ENCODE data around the gene BANF2. TPM values are rescaled to one million over a fixed set of nuclear protein-coding genes. Genes with fewer than 3 reads are reported as not detected.

The BANF2 gene
- total RNA-seq, 1 experiment from 2014 or later: not detected

GRCh38 chr20:17732907-17733521 lies 33.2 kb downstream of the BANF2 start:
- CTCF ChIA-PET: interaction anchor here (1.0 kb wide), 1 partner anchor 51 kb away, joined by 3 read pairs; the partner anchor contains the start of gene RRBP1

More at GRCh38 chr20:17732907-17733521, 33.2 kb downstream of the BANF2 start:
- no peak for TF ChIP-seq YY1 (IDR thresholded peaks at IDR 0.05; ENCODE audit: extremely low read depth, insufficient replicate concordance, low read depth, low read length)
- no peak for TF ChIP-seq POLR2AphosphoS5 (IDR thresholded peaks at IDR 0.05; ENCODE audit: low read depth, low read length)
- no peak for TF ChIP-seq EZH2phosphoT487 (IDR thresholded peaks at IDR 0.05; ENCODE audit: borderline replicate concordance)
- no peak for TF ChIP-seq ZNF274 (IDR thresholded peaks at IDR 0.05; ENCODE audit: low read depth, low read length)
- TF ChIP-seq RAD21 (IDR thresholded peaks at IDR 0.05; ENCODE audit: low read depth): no peak
- TF ChIP-seq FOSL1 (IDR thresholded peaks at IDR 0.05; ENCODE audit: low read depth): no peak
- no peak for TF ChIP-seq ZBTB33 (IDR thresholded peaks at IDR 0.05; ENCODE audit: extremely low read depth, insufficient replicate concordance, low read length)
- TF ChIP-seq CEBPB (IDR thresholded peaks at IDR 0.05; ENCODE audit: low read depth): no peak
- TF ChIP-seq ZFX (IDR thresholded peaks at IDR 0.05): no peak
- TF ChIP-seq CTCF (IDR thresholded peaks at IDR 0.05 in 2 of 3, conservative IDR thresholded peaks at IDR 0.05 in 1 of 3; ENCODE audit: borderline replicate concordance in 1 of 3, insufficient read depth in 1 of 3, low read depth in 2 of 3, low read length in 2 of 3): no peak
- no peak for TF ChIP-seq SIN3A (IDR thresholded peaks at IDR 0.05; ENCODE audit: low read depth)
- TF ChIP-seq SRF (IDR thresholded peaks at IDR 0.05; ENCODE audit: low read depth): no peak
- TF ChIP-seq ATF3 (IDR thresholded peaks at IDR 0.05): no peak
- intact Hi-C loops (cut with micrococcal nuclease): no loop called here
- Histone ChIP-seq H3K4me3 (replicated peaks in 1 of 2; ENCODE audit: low read depth in 1 of 2, low read length in 2 of 2) (no peak overlapping the region), H3K4me1 (ENCODE audit: control insufficient read depth in 1 of 2, insufficient read depth in 2 of 2, low read length in 2 of 2) (no peaks in the 10 kb centered on the region), H3K79me2 (ENCODE audit: insufficient read depth, low read length) (no peaks in the 10 kb centered on the region), H4K20me1 (ENCODE audit: insufficient read depth) (no peaks in the 10 kb centered on the region), H3K4me2 (ENCODE audit: low read length) (no peak overlapping the region), H3K9me3 (ENCODE audit: control insufficient read depth in 1 of 2, insufficient read depth in 1 of 2, low read depth in 1 of 2, low read length in 2 of 2) (peaks cover 4 to 5% of the 10 kb centered on the region in 2 experiments; a peak in 2 of 4 replicates), H3K36me3 (ENCODE audit: control insufficient read depth in 1 of 2, insufficient read depth in 2 of 2, low read length in 2 of 2) (no peaks in the 10 kb centered on the region), H3K27ac (ENCODE audit: low read depth, low read length) (no peak overlapping the region), H2AFZ (ENCODE audit: low read depth, low read length, poor library complexity, severe bottlenecking) (no peak overlapping the region), H3K27me3 (ENCODE audit: insufficient read depth, low read length) (no peaks in the 10 kb centered on the region), H3K9me2 (ENCODE audit: insufficient read depth) (no peaks in the 10 kb centered on the region), H3K9ac (ENCODE audit: low read length) (no peak overlapping the region)
- DNase-seq (ENCODE audit: low read depth, low spot score): no peak
- ChIA-PET POLR2A (no interaction called here), RAD21 (ENCODE audit: low non-redundant PET in 1 of 2, low total read pairs in 2 of 2, uncharacterized antibody in 2 of 2, unreplicated experiment in 2 of 2) (no interaction called here)
- no TSS peak for BruUV-seq (replicated peaks)
- ATAC-seq: no peak

All from HCT116 (cell line).